ENCODE results near the gene C14orf180.

C14orf180 gene

GRCh38 chr14:104585966-104586697, 6.6 kb downstream of the C14orf180 start:
- no peak for DNase-seq (ENCODE audit: low read depth, low spot score)
- POLR2A ChIA-PET: no interaction called here

GRCh38 chr14:104586832-104587620, 7.5 kb downstream of the C14orf180 start:
- no peak overlapping the region for H3K4me3 ChIP-seq (ENCODE audit: low read depth, low read length)
- no peak for DNase-seq (ENCODE audit: low read depth, low spot score)
- ChIA-PET CTCF (no interaction called here), POLR2A (no interaction called here)
- no peak for TF ChIP-seq CTCF (IDR thresholded peaks at IDR 0.05; ENCODE audit: insufficient read depth, low read length, missing control alignments)

More at GRCh38 chr14:104585966-104586697, 6.6 kb downstream of the C14orf180 start:
- no peak for TF ChIP-seq CTCF (IDR thresholded peaks at IDR 0.05; ENCODE audit: insufficient read depth, low read length, missing control alignments)
- H3K4me3 ChIP-seq (ENCODE audit: low read depth, low read length): no peak overlapping the region
- CTCF ChIA-PET: no interaction called here

GRCh38 chr14:104587641-104588040, 8.1 kb downstream of the C14orf180 start:
- POLR2A ChIA-PET: no interaction called here
- no peak for DNase-seq (ENCODE audit: low read depth, low spot score)
- no peak for TF ChIP-seq CTCF (IDR thresholded peaks at IDR 0.05; ENCODE audit: insufficient read depth, low read length, missing control alignments)
- CTCF ChIA-PET: no interaction called here
- no peak overlapping the region for H3K4me3 ChIP-seq (ENCODE audit: low read depth, low read length)

GRCh38 chr14:104588066-104588857, 8.7 kb downstream of the C14orf180 start:
- H3K4me3 ChIP-seq (ENCODE audit: low read depth, low read length): no peak overlapping the region
- POLR2A ChIA-PET: no interaction called here
- no peak for TF ChIP-seq CTCF (IDR thresholded peaks at IDR 0.05; ENCODE audit: insufficient read depth, low read length, missing control alignments)
- DNase-seq (ENCODE audit: low read depth, low spot score): no peak
- CTCF ChIA-PET: no interaction called here

- H3K4me3 ChIP-seq (ENCODE audit: low read depth, low read length): no peak overlapping the region
- ChIA-PET POLR2A (no interaction called here), CTCF (no interaction called here)
- DNase-seq (ENCODE audit: low read depth, low spot score): no peak
- no peak for TF ChIP-seq CTCF (IDR thresholded peaks at IDR 0.05; ENCODE audit: insufficient read depth, low read length, missing control alignments)
These were observed 10.0 kb downstream of the C14orf180 start for GRCh38 chr14:104589338-104590195.
